ENCODE data around the gene LRRC4.

LRRC4 gene

DNA sequence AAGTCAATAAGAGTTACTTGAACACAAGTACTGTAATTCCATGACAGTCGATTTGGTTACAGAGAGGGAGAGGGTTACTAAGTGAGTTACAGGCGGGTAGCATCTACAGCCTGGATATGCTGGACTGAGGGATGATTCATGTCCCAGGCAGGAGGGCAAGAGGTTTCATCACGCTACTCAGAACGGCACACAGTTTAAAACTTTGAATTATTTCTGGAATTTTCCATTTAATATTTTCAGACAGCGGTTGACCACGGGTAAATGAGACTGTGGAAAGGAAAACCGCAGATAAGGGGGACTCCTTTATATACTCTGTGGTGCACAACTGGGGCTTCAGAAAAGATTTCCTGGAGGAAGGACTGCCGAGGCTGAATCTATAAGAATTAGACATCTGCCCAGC lies 25.7 kb upstream of the LRRC4 start:
- H3K27ac ChIP-seq (ENCODE audit: low read depth, low read length), result no peak overlapping the region
- no peaks in the 10 kb centered on the region for H3K9me3 ChIP-seq (ENCODE audit: low read length)
- no peaks in the 10 kb centered on the region for H3K36me3 ChIP-seq (ENCODE audit: insufficient read depth, low read length)

GRCh38 chr7:128055637-128056036 lies 24.4 kb upstream of the LRRC4 start:
- no peaks in the 10 kb centered on the region for H3K9me3 ChIP-seq (ENCODE audit: low read length)
- no peak overlapping the region for H3K9ac ChIP-seq (ENCODE audit: low read length)
- no peak overlapping the region for H3K27ac ChIP-seq (ENCODE audit: low read depth, low read length)
- H3K4me3 ChIP-seq (ENCODE audit: low read depth in 1 of 2, low read length in 2 of 2), result no peak overlapping the region
- no peaks in the 10 kb centered on the region for H3K27me3 ChIP-seq (ENCODE audit: control insufficient read depth in 1 of 2, insufficient read depth in 2 of 2, low read length in 2 of 2)
- no peaks in the 10 kb centered on the region for H3K4me1 ChIP-seq (ENCODE audit: insufficient read depth, low read length)
- H3K36me3 ChIP-seq (ENCODE audit: insufficient read depth, low read length), result no peaks in the 10 kb centered on the region

More for the DNA sequence above, 25.7 kb upstream of the LRRC4 start:
- Histone ChIP-seq H3K4me3 (ENCODE audit: low read depth in 1 of 2, low read length in 2 of 2) (no peak overlapping the region), H3K27me3 (ENCODE audit: control insufficient read depth in 1 of 2, insufficient read depth in 2 of 2, low read length in 2 of 2) (no peaks in the 10 kb centered on the region), H3K9ac (ENCODE audit: low read length) (no peak overlapping the region), H3K4me1 (ENCODE audit: insufficient read depth, low read length) (no peaks in the 10 kb centered on the region)

DNA sequence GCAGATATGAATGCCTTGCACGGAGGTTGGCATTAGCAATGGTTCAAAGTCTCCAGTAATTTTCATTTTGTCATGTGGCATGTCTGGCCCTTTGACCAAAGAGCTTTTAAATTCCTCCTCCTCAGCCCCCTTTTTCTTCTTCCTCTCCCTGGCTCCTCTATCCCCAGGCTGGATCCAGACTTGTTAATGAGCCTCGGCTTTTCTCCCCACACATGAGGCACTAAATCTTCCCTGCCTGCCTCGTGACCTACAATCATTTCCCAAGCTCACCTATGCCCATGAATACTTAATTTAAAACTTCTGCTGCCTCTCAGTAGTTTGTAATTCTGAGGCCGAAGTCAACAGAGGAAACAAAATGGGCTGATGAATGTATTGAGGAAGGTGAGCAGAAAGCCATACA lies 23.3 kb upstream of the LRRC4 start:
- no peaks in the 10 kb centered on the region for H3K27me3 ChIP-seq (ENCODE audit: control insufficient read depth in 1 of 2, insufficient read depth in 2 of 2, low read length in 2 of 2)
- no peak overlapping the region for H3K9ac ChIP-seq (ENCODE audit: low read length)
- no peaks in the 10 kb centered on the region for H3K9me3 ChIP-seq (ENCODE audit: low read length)
- H3K27ac ChIP-seq (ENCODE audit: low read depth, low read length), result no peak overlapping the region
- no peaks in the 10 kb centered on the region for H3K36me3 ChIP-seq (ENCODE audit: insufficient read depth, low read length)
- no peak overlapping the region for H3K4me3 ChIP-seq (ENCODE audit: low read depth in 1 of 2, low read length in 2 of 2)
- H3K4me1 ChIP-seq (ENCODE audit: insufficient read depth, low read length), result no peaks in the 10 kb centered on the region

- Histone ChIP-seq H3K9ac (ENCODE audit: low read length) (no peak overlapping the region), H3K9me3 (ENCODE audit: low read length) (no peaks in the 10 kb centered on the region), H3K36me3 (ENCODE audit: insufficient read depth, low read length) (no peaks in the 10 kb centered on the region), H3K4me1 (ENCODE audit: insufficient read depth, low read length) (no peaks in the 10 kb centered on the region), H3K27me3 (ENCODE audit: control insufficient read depth in 1 of 2, insufficient read depth in 2 of 2, low read length in 2 of 2) (no peaks in the 10 kb centered on the region), H3K27ac (ENCODE audit: low read depth, low read length) (no peak overlapping the region), H3K4me3 (ENCODE audit: low read depth in 1 of 2, low read length in 2 of 2) (no peak overlapping the region)
These were observed 22.8 kb upstream of the LRRC4 start for GRCh38 chr7:128053991-128054390.

- Histone ChIP-seq H3K9ac (ENCODE audit: low read length) (no peak overlapping the region), H3K27me3 (ENCODE audit: control insufficient read depth in 1 of 2, insufficient read depth in 2 of 2, low read length in 2 of 2) (no peaks in the 10 kb centered on the region), H3K4me1 (ENCODE audit: insufficient read depth, low read length) (no peaks in the 10 kb centered on the region), H3K36me3 (ENCODE audit: insufficient read depth, low read length) (no peaks in the 10 kb centered on the region), H3K27ac (ENCODE audit: low read depth, low read length) (no peak overlapping the region), H3K4me3 (ENCODE audit: low read depth in 1 of 2, low read length in 2 of 2) (no peak overlapping the region), H3K9me3 (ENCODE audit: low read length) (no peaks in the 10 kb centered on the region)
These were observed 21.8 kb upstream of the LRRC4 start for GRCh38 chr7:128053023-128053422.

DNA sequence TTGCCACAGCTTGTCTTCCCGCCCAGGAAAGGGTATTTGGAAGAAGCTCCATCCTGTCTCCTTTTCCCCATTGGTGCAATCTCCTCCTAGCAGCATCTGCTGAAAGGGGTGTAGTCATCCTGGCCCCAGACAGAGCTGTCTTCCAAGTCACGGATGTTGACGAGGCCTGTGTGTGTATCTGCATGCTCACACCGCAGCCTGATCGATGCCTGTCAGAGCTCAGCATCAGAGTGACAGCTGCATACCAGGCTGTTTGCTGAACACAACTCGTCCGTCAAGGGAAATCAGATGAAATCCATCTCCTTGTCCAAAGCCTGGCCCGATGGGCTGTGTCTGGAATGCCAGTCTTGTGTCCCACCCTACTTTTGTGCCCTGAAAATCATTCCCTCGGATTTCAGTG lies 21.2 kb upstream of the LRRC4 start:
- Histone ChIP-seq H3K27ac (ENCODE audit: low read depth, low read length) (no peak overlapping the region), H3K27me3 (ENCODE audit: control insufficient read depth in 1 of 2, insufficient read depth in 2 of 2, low read length in 2 of 2) (no peaks in the 10 kb centered on the region), H3K9ac (ENCODE audit: low read length) (no peak overlapping the region), H3K36me3 (ENCODE audit: insufficient read depth, low read length) (no peaks in the 10 kb centered on the region), H3K9me3 (ENCODE audit: low read length) (no peaks in the 10 kb centered on the region), H3K4me1 (ENCODE audit: insufficient read depth, low read length) (no peaks in the 10 kb centered on the region), H3K4me3 (ENCODE audit: low read depth in 1 of 2, low read length in 2 of 2) (no peak overlapping the region)

- no peak overlapping the region for H3K27ac ChIP-seq (ENCODE audit: low read depth, low read length)
- no peak overlapping the region for H3K9ac ChIP-seq (ENCODE audit: low read length)
- no peaks in the 10 kb centered on the region for H3K9me3 ChIP-seq (ENCODE audit: low read length)
- H3K36me3 ChIP-seq (ENCODE audit: insufficient read depth, low read length), result no peaks in the 10 kb centered on the region
- H3K4me1 ChIP-seq (ENCODE audit: insufficient read depth, low read length), result peaks cover 8% of the 10 kb centered on the region
- H3K4me3 ChIP-seq (ENCODE audit: low read depth in 1 of 2, low read length in 2 of 2), result no peak overlapping the region
- no peaks in the 10 kb centered on the region for H3K27me3 ChIP-seq (ENCODE audit: control insufficient read depth in 1 of 2, insufficient read depth in 2 of 2, low read length in 2 of 2)
These were observed 14.5 kb upstream of the LRRC4 start for GRCh38 chr7:128045766-128046165.

- peaks cover 8% of the 10 kb centered on the region for H3K4me1 ChIP-seq (ENCODE audit: insufficient read depth, low read length)
- H3K9me3 ChIP-seq (ENCODE audit: low read length), result no peaks in the 10 kb centered on the region
- no peak overlapping the region for H3K4me3 ChIP-seq (ENCODE audit: low read depth in 1 of 2, low read length in 2 of 2)
- no peak overlapping the region for H3K9ac ChIP-seq (ENCODE audit: low read length)
- H3K27ac ChIP-seq (ENCODE audit: low read depth, low read length), result no peak overlapping the region
- H3K36me3 ChIP-seq (ENCODE audit: insufficient read depth, low read length), result no peaks in the 10 kb centered on the region
- no peaks in the 10 kb centered on the region for H3K27me3 ChIP-seq (ENCODE audit: control insufficient read depth in 1 of 2, insufficient read depth in 2 of 2, low read length in 2 of 2)
These were observed 13.9 kb upstream of the LRRC4 start for GRCh38 chr7:128045158-128045557.

DNA sequence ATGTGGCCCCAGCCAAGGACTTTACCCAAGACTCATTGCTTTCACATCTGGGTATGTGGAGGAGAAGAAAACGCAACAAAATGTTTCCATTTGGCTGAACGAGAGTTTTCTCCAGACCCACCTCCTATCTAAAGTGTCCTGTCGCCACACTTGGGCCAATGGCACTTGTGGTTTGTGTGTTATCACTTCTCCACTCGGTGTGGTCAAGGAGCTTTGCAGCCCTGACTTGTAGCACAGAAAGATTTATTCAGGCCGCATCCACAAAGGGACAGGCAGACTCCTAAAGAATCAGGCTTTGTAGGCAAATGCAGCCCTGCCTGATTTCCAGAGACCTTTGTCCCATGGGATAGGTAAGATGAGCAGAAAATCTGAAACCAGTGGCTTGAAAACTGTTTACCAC lies 12.8 kb upstream of the LRRC4 start:
- Histone ChIP-seq H3K9ac (ENCODE audit: low read length) (no peak overlapping the region), H3K4me3 (ENCODE audit: low read depth in 1 of 2, low read length in 2 of 2) (no peak overlapping the region)

GRCh38 chr7:128042012-128042411 lies 10.8 kb upstream of the LRRC4 start:
- H3K9ac ChIP-seq (ENCODE audit: low read length), result no peak overlapping the region
- H3K27ac ChIP-seq (ENCODE audit: low read depth, low read length), result no peak overlapping the region
- peaks cover 8% of the 10 kb centered on the region for H3K4me1 ChIP-seq (ENCODE audit: insufficient read depth, low read length)
- no peaks in the 10 kb centered on the region for H3K27me3 ChIP-seq (ENCODE audit: control insufficient read depth in 1 of 2, insufficient read depth in 2 of 2, low read length in 2 of 2)
- no peak overlapping the region for H3K4me3 ChIP-seq (ENCODE audit: low read depth in 1 of 2, low read length in 2 of 2)
- no peaks in the 10 kb centered on the region for H3K36me3 ChIP-seq (ENCODE audit: insufficient read depth, low read length)
- H3K9me3 ChIP-seq (ENCODE audit: low read length), result no peaks in the 10 kb centered on the region

More for the DNA sequence above, 12.8 kb upstream of the LRRC4 start:
- no peaks in the 10 kb centered on the region for H3K36me3 ChIP-seq (ENCODE audit: insufficient read depth, low read length)
- no peaks in the 10 kb centered on the region for H3K9me3 ChIP-seq (ENCODE audit: low read length)
- H3K27ac ChIP-seq (ENCODE audit: low read depth, low read length), result no peak overlapping the region
- H3K4me1 ChIP-seq (ENCODE audit: insufficient read depth, low read length), result peaks cover 8% of the 10 kb centered on the region
- H3K27me3 ChIP-seq (ENCODE audit: control insufficient read depth in 1 of 2, insufficient read depth in 2 of 2, low read length in 2 of 2), result no peaks in the 10 kb centered on the region

- Histone ChIP-seq H3K9me3 (ENCODE audit: low read length) (no peaks in the 10 kb centered on the region), H3K4me1 (ENCODE audit: insufficient read depth, low read length) (peaks cover 8% of the 10 kb centered on the region), H3K36me3 (ENCODE audit: insufficient read depth, low read length) (no peaks in the 10 kb centered on the region), H3K27ac (ENCODE audit: low read depth, low read length) (no peak overlapping the region), H3K27me3 (ENCODE audit: control insufficient read depth in 1 of 2, insufficient read depth in 2 of 2, low read length in 2 of 2) (no peaks in the 10 kb centered on the region), H3K9ac (ENCODE audit: low read length) (no peak overlapping the region), H3K4me3 (ENCODE audit: low read depth in 1 of 2, low read length in 2 of 2) (no peak overlapping the region)
These were observed 10.0 kb upstream of the LRRC4 start for GRCh38 chr7:128041203-128041602.

GRCh38 chr7:128040205-128040604 lies 9.0 kb upstream of the LRRC4 start:
- Histone ChIP-seq H3K9me3 (ENCODE audit: low read length) (no peaks in the 10 kb centered on the region), H3K4me3 (ENCODE audit: low read depth in 1 of 2, low read length in 2 of 2) (no peak overlapping the region), H3K27ac (ENCODE audit: low read depth, low read length) (no peak overlapping the region), H3K36me3 (ENCODE audit: insufficient read depth, low read length) (no peaks in the 10 kb centered on the region), H3K27me3 (ENCODE audit: control insufficient read depth in 1 of 2, insufficient read depth in 2 of 2, low read length in 2 of 2) (no peaks in the 10 kb centered on the region), H3K4me1 (ENCODE audit: insufficient read depth, low read length) (peaks cover 8% of the 10 kb centered on the region), H3K9ac (ENCODE audit: low read length) (no peak overlapping the region)
